Dermis microvascular lymphatic vessel endothelial cell (primary cell): ENCODE data around the gene CCDC142. TPM values are rescaled to one million over a fixed set of nuclear protein-coding genes. Genes with fewer than 3 reads are reported as not detected.

Experiments
- DNase-seq, 2 donors: peaks; one replicate each; pipeline versions ENCODE4 v3.0.0 to v3.0.0-alpha.2; 2010; ENCODE audit warnings: low read depth in 2 of 2
- total RNA-seq: library from RNA; depleted of rRNA; stranded (reverse); fragments of >200 nt; gene quantifications from 2 replicates; pipeline ENCODE4 v1.2.1, GENCODE V29; 2014

The CCDC142 gene, protein sequence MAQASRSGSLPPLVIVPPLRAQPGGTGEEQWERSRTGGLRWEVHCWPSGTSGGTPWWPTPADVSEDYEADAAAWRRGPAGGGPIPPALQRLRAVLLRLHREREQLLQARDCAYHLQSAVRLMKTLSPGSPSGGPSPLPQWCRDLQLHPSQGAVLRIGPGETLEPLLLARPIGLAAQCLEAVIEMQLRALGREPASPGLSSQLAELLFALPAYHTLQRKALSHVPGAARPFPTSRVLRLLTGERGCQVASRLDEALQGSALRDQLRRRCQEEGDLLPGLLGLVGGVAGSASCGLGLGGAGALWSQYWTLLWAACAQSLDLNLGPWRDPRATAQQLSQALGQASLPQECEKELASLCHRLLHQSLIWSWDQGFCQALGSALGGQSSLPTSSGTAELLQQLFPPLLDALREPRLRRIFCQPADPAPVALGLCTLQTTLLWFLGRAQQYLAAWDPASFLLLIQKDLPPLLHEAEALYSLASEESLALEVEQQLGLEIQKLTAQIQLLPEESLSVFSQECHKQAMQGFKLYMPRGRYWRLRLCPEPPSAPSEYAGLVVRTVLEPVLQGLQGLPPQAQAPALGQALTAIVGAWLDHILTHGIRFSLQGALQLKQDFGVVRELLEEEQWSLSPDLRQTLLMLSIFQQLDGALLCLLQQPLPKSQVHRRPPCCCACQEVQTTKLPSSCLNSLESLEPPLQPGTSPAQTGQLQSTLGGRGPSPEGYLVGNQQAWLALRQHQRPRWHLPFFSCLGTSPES
- 9.1 and 13.1 TPM in 2 replicates for total RNA-seq

DNA sequence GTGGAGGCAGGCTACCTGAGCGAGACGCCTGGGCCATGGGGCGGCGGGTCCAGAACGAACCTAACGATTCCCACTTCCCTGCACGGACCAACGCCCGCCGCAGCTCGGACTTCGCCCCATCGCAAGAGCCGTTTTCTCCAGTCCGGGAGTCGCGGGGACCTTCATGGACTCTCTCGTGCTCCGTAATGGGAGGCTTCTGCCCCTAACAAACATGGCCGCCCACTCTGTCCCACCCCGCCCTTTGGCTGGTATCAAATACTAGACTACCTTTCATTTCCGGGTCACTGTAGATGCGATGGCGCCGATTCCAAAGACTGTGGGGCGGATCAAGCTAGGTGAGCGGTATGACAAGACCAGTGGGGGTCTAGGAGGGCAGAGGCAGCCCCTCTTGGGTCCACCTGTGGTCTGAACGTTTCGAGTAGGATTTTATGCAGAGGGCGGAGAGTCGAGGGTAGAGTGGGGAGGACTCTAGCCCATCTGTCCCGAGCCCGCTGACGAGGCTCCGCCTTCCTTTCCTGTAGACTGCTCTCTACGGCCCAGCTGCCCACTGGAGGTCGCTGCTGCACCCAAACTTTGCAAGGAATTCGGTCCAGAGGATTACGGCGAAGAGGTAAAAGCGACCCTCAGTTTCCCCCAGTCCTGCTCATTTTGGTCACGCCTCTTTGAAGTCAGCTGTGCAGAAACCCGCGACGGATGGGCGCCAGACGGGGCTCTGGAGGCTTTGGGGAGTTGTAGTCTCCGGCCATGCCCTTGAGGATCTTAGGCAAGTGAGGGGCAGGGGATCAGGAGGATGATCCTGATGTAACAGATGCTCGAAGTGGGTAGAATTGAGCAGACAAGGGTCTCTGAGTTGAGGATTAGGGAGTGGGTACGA lies at the start of gene CCDC142, which contains the start of gene TTC31:
Gene CCDC142, minus strand, starts transcription at position 198 of the 874 bp plus-strand sequence. Its CDS starts 161 bp downstream, at position 37.
Gene TTC31, plus strand, starts transcription at position 281 of the 874 bp plus-strand sequence. Its CDS starts 15 bp downstream, at position 296.
- peak; percentile 88 to 97 for DNase-seq

DNA sequence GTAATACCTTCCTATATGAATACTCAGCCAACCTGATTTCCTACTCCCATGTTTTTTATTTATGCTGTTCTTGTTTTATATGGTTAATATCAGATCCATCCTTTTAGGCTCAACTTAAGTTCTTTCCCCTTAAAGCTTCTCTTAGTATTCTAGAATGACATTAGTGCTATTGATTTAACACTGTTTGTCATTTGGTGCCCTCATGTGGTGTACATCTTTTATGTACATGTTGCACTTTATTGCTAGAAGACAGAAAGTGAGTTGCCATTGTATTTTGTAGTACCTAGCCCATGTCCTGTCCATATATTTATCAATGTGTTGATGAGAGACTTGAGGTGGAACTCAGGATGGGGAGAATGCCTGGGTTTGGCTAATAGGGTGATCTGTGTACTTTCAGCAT lies 49.4 kb upstream of the CCDC142 start:
- DNase-seq, result peak; percentile 37 to 68

DNA sequence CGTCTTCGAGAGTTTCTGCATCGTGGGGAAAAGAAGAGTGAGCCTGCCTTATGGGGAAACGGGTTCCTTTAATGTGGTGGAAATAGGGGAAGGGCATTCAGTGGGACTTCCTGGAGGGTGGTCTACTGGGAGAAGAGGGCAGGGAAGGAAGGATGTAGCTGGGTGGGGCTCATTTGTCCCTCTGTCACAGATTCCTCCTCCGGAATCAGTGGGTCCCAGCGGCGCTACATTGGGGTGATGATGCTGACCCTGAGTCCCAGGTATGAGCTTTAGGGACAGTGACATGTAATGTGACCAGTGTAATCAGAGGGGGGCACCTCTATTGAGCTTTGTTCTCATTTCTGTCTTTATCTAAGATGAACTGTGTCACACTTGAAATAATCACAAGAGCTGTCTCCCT lies 48.9 kb upstream of the CCDC142 start:
- no peak for DNase-seq

DNA sequence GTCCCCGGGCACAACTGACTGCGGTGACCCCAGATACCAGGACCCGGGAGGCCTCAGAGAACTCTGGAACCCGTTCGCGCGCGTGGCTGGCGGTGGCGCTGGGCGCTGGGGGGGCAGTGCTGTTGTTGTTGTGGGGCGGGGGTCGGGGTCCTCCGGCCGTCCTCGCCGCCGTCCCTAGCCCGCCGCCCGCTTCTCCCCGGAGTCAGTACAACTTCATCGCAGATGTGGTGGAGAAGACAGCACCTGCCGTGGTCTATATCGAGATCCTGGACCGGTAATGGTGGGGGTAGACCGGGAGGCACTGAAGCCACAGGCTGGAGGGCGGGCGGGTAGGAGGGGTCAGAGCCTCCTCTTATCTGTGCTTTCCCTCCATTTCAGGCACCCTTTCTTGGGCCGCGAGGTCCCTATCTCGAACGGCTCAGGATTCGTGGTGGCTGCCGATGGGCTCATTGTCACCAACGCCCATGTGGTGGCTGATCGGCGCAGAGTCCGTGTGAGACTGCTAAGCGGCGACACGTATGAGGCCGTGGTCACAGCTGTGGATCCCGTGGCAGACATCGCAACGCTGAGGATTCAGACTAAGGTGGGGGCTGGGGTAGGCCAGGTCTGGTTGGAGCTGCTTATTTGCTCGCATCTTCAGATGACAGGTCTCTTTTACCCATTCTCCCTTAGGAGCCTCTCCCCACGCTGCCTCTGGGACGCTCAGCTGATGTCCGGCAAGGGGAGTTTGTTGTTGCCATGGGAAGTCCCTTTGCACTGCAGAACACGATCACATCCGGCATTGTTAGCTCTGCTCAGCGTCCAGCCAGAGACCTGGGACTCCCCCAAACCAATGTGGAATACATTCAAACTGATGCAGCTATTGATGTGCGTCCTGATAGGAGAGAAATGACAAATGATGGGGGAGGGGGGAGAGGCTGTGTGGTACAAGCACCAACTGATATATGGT lies 47.7 kb upstream of the CCDC142 start:
- peak; percentile 65 to 66 for DNase-seq

DNA sequence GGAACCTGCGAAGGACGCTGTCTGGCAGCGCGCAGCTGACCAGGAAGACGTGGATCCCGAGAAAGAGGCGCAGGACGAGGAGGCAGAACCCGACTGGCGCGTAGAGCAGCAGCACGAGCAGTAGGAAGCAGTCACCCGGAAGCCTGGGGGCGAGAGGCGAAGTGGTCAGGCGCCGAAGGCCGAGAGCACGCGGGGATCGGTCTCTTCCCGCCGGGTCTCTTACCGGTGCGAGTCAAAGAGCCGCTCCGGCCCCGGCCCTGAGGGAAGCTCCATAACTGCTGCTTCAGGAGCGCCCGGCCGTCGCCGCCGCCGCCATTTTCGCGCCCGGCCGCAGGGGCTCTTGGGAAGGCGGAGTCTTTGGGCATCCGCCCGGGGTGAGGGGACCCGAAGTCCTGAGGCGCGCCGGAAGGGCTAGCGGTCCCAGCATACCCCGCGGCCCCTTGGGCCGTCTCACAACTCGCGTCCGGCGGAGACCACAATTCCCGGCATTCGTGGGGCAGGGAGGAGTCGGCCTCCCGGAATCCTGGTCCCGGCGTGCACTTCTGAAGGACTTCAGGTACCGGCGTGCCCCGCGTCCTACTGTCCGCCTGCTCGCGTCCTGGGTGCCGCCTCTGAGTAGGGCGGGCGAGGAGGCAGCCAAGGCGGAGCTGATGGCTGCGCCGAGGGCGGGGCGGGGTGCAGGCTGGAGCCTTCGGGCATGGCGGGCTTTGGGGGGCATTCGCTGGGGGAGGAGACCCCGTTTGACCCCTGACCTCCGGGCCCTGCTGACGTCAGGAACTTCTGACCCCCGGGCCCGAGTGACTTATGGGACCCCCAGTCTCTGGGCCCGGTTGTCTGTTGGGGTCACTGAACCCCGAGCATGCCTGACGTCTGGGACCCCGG lies 46.8 kb upstream of the CCDC142 start, which contains the start of the genes AUP1 and HTRA2:
Gene AUP1, minus strand, starts transcription at position 350 of the 882 bp plus-strand sequence. Its CDS starts 77 bp downstream, at position 273.
Gene HTRA2, plus strand, starts transcription at position 577 of the 882 bp plus-strand sequence. Its CDS starts 74 bp downstream, at position 651.
- DNase-seq, result peak; percentile 92 to 96

DNA sequence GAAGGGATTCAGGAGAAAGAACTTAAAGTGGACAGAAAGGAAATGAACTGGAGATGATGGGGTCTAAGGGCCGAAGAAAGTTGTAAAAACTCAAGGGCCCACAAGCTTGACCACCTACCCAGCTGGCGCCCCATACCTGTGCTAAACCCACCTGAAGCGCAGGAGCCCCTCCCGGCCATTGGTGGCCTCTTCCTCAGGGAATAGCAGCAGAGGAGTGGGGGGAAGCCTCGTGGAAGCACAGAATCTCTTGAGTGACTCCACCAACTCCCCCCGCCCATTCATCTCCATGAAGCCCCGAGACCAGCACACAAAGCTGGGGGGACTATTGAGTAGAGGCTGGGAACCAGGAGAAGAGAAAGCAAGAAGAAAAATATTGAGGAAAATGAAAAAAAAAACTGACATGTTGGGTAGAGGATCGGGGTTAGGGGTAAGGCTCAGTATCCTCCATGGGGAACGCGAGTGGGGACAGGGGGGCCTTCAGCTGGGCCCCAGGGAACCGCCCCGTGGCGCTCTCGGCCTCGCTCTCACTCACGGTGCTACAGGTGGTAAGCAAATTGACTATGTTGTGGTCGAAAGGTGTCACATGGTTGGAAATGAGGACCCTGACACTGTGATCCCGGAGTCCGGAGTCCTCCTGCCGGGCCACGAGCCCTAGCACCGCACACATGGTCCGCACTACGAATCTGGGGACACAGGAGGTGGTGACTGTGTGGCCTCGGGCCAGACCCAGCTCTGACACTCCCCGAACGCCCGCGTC lies 46.0 kb upstream of the CCDC142 start:
- no peak for DNase-seq

DNA sequence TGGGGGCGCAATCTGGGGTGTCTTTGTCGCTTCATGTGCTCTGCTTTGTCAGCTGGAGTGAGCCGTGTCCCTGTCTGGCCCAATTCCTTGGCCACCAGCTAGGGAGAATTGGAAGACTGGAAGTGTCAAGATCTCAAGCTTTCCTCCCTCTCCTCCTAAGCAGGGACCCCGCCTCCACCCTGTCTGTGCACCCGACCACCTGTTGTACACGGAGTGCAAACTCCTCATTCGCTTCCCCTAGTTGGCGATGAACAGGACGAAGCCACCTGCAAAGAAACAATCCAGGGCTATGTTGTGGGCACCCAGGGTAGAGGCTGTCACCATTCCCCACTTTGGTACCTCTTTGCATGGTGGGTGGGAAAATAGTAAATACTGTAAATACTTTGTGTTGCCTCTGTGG lies 44.9 kb upstream of the CCDC142 start:
- no peak for DNase-seq

DNA sequence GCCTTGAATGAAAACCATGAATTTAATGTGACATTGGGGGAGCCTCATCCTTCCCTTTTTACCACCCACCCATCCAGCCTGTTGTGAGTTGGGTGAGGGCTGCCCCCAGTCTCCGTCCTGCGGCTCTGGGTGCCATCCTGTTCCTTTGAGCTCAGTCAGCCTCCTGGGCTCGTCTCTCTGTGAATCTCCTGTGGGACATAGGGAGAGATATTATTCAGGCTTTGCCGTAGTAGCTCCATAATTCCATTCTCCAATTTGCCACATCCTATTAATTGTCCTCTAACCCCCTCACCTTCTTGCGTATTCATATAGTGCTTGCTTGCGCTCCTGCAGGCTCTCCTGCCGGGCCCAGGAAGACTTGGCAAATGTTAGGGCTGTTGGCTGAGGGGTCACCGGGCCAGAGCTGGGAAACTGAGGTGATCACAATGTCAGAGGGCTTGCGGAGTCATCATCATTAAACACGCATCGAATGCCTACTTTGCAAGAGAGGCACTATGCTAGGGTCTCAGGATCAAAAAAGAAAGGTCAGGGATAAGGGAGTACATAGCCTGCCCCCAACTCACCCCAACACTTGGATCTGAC lies 43.9 kb upstream of the CCDC142 start:
- no peak for DNase-seq

DNA sequence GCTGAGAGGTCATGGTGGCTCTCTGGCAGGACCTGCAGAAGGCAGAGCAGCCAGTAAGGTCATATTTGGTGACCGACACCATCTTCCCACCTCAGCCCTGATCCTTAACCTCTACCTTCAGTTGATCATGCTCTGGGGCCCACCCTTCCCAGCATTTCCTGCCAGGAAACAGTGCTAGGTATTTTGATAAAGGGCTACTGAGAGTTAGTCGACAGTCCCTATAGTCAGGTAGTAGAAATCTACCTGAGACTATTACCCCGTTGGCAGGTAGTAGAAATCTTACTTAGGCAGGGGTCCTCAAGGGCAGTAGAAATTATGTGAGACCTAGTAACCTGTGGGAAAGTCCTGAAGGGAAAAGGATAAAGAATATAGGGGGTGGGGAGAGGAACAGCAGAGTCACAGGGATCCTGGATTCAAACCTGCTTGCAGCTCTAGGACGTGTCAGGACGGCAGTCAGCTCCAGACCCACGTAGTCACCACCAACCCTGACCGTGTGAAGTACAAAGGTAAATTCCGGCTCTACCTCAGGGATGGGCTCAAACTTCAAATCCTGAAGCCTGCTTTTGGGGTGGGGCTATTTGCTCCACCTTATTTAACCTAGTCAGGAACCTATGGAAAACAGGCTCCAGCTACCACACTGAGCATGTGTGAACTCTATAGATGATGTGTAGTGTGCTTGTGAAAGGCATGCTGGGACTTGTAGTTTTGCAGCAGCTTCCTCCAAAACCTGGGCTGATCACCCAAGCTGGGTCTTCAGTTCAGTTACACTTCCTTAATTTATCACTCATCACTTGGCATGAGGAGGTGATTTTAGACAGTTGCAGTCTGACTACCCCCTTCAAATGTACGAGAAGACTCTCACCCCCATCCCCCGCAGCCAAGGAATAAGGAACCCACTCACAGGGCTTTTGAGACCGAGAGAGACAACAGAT lies 43.2 kb upstream of the CCDC142 start, which contains the start of gene DQX1:
Gene DQX1, minus strand, starts transcription at position 515 of the 932 bp plus-strand sequence. Its CDS starts 502 bp downstream, at position 13.
- DNase-seq, result peak in 1 of 2 donors; percentile 29

DNA sequence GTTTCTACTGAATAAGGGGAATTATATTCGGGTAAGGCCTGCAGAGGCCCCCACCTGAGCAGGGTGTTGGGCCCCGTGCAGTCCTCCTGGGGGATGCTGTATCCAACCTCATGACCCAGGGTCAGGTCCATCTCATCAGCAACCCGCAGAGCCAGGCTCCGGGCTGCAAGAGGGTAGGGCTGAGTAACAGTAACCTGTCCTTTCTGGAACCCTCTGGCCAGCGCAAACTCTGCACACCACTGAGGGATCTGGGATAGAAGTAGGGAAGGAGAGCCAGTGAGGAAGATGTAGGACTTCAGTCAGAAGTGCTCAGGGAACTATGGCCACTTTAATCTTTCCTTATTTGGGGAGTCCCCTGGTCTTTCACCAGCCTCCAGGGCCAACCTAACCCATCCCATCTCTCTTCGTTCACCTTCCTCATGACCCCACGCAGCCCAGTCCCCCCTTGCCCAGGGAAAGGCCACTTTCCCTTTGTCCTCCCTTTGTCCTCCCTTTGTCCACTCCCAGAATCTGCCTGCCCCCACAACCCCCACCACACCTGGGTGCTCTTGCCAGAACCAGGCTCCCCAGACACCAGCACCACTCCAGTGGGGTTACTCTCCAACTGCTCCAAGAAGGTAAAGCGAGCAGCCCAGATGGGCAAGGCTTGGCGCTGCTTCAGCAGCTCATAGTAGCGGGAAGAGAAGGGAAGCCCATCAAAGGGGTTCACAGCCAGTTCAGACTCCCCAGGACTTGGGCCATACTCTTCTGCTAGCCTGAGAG lies 42.3 kb upstream of the CCDC142 start:
- no peak for DNase-seq

DNA sequence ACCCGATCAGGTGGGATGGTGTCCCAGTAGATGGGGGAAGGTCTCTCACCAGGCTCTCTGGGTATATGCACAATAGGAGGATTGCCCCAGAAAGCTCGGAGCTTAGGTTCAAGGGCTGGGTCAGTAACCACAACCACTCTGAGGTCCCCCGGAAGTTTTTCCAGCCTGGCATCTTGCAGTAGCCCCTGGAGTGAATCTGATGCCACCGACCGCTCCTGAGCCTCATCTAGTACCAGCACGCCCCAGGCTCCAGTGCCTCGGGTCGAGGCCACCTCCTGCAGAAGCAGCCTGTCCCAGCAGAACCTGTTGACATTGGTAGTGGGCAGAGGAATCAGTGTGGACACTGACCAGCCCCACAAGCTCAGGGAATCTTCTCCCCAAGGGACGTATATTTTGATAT lies 41.2 kb upstream of the CCDC142 start:
- DNase-seq, result no peak

DNA sequence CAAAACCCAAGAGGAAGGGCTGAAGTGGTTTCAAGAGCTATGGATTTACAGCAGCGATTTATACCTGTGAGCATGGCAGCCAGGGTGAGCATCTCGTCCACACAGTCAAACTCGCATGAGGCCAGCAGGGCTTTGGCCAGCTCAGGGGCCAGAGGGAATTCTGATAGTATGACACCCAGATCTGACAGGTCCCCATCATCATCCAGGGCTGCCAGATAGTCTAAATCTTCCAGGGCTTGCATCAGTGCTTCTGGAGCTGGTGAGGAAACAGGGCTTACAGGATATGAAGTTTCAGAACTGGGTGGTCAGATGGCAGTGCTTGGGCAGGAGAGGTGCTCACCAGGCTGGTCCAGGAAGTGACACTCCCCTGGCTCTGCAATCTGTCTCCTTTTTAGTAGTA lies 39.7 kb upstream of the CCDC142 start:
- no peak for DNase-seq

DNA sequence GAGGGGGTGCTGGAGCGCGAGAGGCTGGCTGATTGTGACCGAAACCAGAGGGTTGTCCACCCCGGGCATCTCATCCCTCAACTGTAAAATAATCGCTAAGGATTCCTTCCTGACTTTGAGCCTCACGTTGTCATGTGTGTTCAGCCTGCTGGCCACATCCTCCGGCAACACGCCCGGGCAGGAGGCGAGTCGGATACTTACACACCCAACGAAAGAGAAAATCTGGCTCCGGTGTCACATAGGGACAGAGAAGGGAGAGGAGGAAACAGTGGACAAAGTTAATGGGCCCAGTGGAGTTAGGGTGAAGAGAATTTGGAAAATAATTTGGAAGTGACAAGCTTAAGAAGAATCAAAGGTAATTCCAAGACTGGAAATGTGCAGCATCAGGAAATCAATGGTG lies 33.9 kb upstream of the CCDC142 start:
- no peak for DNase-seq

DNA sequence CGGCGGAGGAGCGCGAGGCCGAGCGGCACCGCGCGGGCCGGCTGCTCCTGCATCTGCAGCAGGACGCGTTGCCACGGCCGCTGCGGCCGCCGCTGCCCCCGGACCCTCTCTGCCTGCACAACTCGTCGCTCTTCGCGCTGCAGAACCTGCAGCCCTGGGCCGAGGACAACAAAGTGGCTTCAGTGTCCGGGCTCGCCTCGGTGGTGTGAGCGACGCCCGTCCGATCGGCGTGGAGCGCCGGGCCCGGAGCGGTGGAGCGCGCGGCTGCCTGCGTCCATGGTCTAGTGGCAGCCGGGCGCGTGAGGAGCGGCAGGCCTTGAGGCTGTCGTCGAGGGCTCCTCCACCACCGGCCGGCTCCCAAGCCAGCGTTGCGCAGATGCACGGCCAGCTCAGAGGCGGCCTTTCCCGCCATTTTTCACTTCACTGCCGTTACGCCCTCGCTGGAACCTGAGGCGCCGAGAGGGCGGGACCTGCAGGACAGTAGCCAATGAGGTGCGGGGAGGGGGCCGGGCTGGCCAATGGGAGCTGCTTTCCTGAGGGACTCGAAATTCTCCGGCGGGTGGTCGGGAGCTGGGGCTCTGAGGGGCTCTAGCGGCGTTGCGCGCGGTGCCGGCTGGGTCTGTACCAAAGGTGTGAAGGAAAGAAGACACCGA lies 33.3 kb upstream of the CCDC142 start:
- DNase-seq, result peak in 1 of 2 donors; percentile 70

DNA sequence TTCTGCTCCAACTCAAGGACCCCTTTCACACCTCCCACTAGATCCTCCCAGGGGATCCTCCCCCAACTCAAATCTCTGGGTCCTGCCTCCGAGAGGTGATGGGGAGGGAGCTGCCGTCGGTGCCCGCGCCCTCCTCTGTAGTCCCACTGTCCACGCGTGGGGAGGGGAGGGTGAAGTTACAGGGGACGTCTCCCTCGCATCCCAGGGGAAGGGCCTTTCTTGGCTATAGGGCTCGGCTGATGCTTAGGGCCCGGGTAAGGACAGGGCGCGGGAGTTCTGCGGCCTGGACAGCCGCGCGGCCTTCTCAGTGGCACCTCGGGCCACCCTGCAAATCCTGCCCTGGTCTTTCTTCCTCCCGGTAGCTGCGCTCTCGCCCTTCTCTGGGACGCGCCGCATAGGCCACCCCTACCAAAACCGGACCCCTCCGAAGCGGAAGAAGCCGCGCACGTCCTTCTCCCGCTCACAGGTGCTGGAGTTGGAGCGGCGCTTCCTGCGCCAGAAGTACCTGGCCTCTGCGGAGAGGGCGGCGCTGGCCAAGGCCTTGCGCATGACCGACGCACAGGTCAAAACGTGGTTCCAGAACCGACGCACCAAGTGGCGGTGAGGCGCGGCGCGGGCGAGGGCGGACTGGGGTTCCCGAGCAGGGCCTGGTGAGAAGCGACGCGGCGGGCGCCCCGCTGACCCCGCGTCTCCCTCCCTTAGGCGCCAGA lies 32.6 kb upstream of the CCDC142 start:
- no peak for DNase-seq
